OCI-LY7 (cell line): ENCODE measurements around the gene PDE2A. TPM values are rescaled to one million over a fixed set of nuclear protein-coding genes. Genes with fewer than 3 reads are reported as not detected.

Experiments
- BruUV-seq: library from RNA; stranded (reverse); fragments of 400-500 nt; replicated peaks from 2 replicates; lab custom pipeline; 2021; lab: Mats Ljungman, UMichigan
- CTCF ChIA-PET: fragments of 300-600 bp; sonication (Branson Sonifier 250); formaldehyde crosslinking; loops from one replicate; lab custom pipeline; 2022; ENCODE audit warnings: antibody characterized with exemption; ENCODE audit not compliant: unreplicated experiment; lab: Charles Lee
- POLR2A ChIA-PET: fragments of 300-600 bp; sonication (Branson Sonifier 250); formaldehyde crosslinking; loops from one replicate; lab custom pipeline; 2022; ENCODE audit warnings: antibody characterized with exemption; lab: Charles Lee
- DNase-seq: peaks from one replicate; pipeline ENCODE4 v3.0.0-alpha.2; 2015; ENCODE audit warnings: low spot score
- H2AFZ ChIP-seq: fragments of 200-600 bp; sonication (generic), shearing (Covaris generic); 2 replicates; pipeline ENCODE4 v1.6.1; 2014; ENCODE audit warnings: mild to moderate bottlenecking, antibody characterized with exemption, low read length, moderate library complexity
- H3K27ac ChIP-seq: fragments of 200-600 bp; sonication (generic); 2 replicates; pipeline ENCODE4 v1.5.1; 2014; ENCODE audit warnings: mixed run types, low read depth, mild to moderate bottlenecking, moderate library complexity, low read length, inconsistent platforms; ENCODE audit not compliant: poor library complexity, severe bottlenecking
- H3K36me3 ChIP-seq: fragments of 200-600 bp; sonication (generic); 2 replicates; pipeline ENCODE4 v1.6.1; 2014; ENCODE audit warnings: mild to moderate bottlenecking, antibody characterized with exemption, low read length, moderate library complexity, mixed read lengths; ENCODE audit not compliant: insufficient read depth
- H3K4me1 ChIP-seq: fragments of 200-600 bp; sonication (generic); 2 replicates; pipeline ENCODE4 v1.5.1; 2014; ENCODE audit warnings: mild to moderate bottlenecking, low read length; ENCODE audit not compliant: insufficient read depth, poor library complexity, severe bottlenecking
- H3K4me2 ChIP-seq: fragments of 200-600 bp; sonication (generic); 2 replicates; pipeline ENCODE4 v1.6.1; 2014; ENCODE audit warnings: mild to moderate bottlenecking, low read length
- H3K4me3 ChIP-seq: fragments of 200-600 bp; sonication (generic); 2 replicates; pipeline ENCODE4 v1.5.1; 2014; ENCODE audit warnings: mild to moderate bottlenecking, low read depth, low read length; ENCODE audit not compliant: poor library complexity, severe bottlenecking
- H3K79me2 ChIP-seq: fragments of 200-600 bp; sonication (generic); 2 replicates; pipeline ENCODE4 v1.6.1; 2016; ENCODE audit warnings: low read depth, mild to moderate bottlenecking, low read length, moderate library complexity, mixed read lengths; ENCODE audit not compliant: insufficient read depth
- H3K9me2 ChIP-seq: fragments of 200-600 bp; sonication (generic); 2 replicates; pipeline ENCODE4 v1.6.1; 2016; ENCODE audit warnings: mild to moderate bottlenecking, low read length, mixed read lengths; ENCODE audit not compliant: insufficient read depth
- H3K9me3 ChIP-seq: fragments of 200-600 bp; sonication (generic); 2 replicates; pipeline ENCODE4 v1.6.1; 2014; ENCODE audit warnings: mild to moderate bottlenecking, mixed run types, low read length, mixed read lengths
- H4K20me1 ChIP-seq: fragments of 200-600 bp; sonication (generic); 2 replicates; pipeline ENCODE4 v1.6.1; 2014; ENCODE audit warnings: mild to moderate bottlenecking, antibody characterized with exemption, low read length, moderate library complexity, mixed read lengths; ENCODE audit not compliant: insufficient read depth
- CTCF ChIP-seq: fragments of 200-600 bp; sonication (generic); conservative IDR thresholded peaks from 2 replicates; pipeline ENCODE4 v1.5.1; 2014; ENCODE audit warnings: mild to moderate bottlenecking, antibody characterized with exemption, low read length, moderate library complexity, mixed read lengths
- EZH2phosphoT487 ChIP-seq: fragments of 200-600 bp; sonication (generic); IDR thresholded peaks from 2 replicates; pipeline ENCODE4 v1.6.1; 2018; ENCODE audit warnings: low read depth, borderline replicate concordance, mild to moderate bottlenecking, mixed run types, antibody characterized with exemption, low read length, moderate library complexity, mixed read lengths
- intact Hi-C: fragments of 100-400 bp; cut with micrococcal nuclease; formaldehyde crosslinking; loops from one replicate; pipeline ENCODE4 v1.10.0; 2022; ENCODE audit not compliant: unreplicated experiment
- total RNA-seq, 2 experiments: library from RNA; depleted of rRNA in 1 of 2; stranded (reverse); fragments of >200 nt in 1 of 2; shearing (Covaris generic) in 1 of 2; gene quantifications; 2 replicates each; pipeline ENCODE4 v1.2.3, GENCODE V29; 2014 to 2022

PDE2A gene
- total RNA-seq, 2 experiments from 2014 or later: 0.68 TPM; not detected in 1

- Histone ChIP-seq H3K4me3 (no peak overlapping the region), H4K20me1 (no peaks in the 10 kb centered on the region), H2AFZ (no peak overlapping the region), H3K79me2 (no peaks in the 10 kb centered on the region), H3K36me3 (no peaks in the 10 kb centered on the region), H3K9me2 (no peaks in the 10 kb centered on the region), H3K4me2 (no peak overlapping the region), H3K27ac (no peak overlapping the region), H3K9me3 (no peaks in the 10 kb centered on the region), H3K4me1 (no peaks in the 10 kb centered on the region)
- intact Hi-C loops: no loop called here
- ChIA-PET POLR2A (no interaction called here), CTCF (no interaction called here)
- TF ChIP-seq CTCF (no peak), EZH2phosphoT487 (no peak)
- no peak for DNase-seq
- no TSS peak for BruUV-seq
Measured at GRCh38 chr11:72652873-72653630, 21.2 kb downstream of the PDE2A start.

- no peaks in the 10 kb centered on the region for H3K79me2 ChIP-seq
- no peak for TF ChIP-seq CTCF
- no peak for TF ChIP-seq EZH2phosphoT487
- no peaks in the 10 kb centered on the region for H4K20me1 ChIP-seq
- ChIA-PET POLR2A (no interaction called here), CTCF (no interaction called here)
- no TSS peak for BruUV-seq
- no peaks in the 10 kb centered on the region for H3K4me1 ChIP-seq
- H3K36me3 ChIP-seq: no peaks in the 10 kb centered on the region
- H3K9me3 ChIP-seq: no peaks in the 10 kb centered on the region
- no peak overlapping the region for H3K4me2 ChIP-seq
- intact Hi-C loops: no loop called here
- no peak overlapping the region for H2AFZ ChIP-seq
- DNase-seq: no peak
- H3K4me3 ChIP-seq: no peak overlapping the region
- H3K9me2 ChIP-seq: no peaks in the 10 kb centered on the region
- H3K27ac ChIP-seq: no peak overlapping the region
Measured at GRCh38 chr11:72652133-72652532, 22.1 kb downstream of the PDE2A start.
